Parathyroid adenoma (tissue), 2 donors: Measurements from ENCODE around the gene NUP133.
"Not testable (repeated sequence)": the region's sequence is repeated elsewhere in the genome, so short reads cannot be mapped to it uniquely, and the experiment has no call there.

Source experiments
- H2AFZ ChIP-seq: fragments of 300-600 bp; sonication (generic); one replicate; pipeline ENCODE4 v1.7.0; 2017; ENCODE audit warnings: antibody characterized with exemption, mild to moderate bottlenecking
- H3K27ac ChIP-seq: fragments of 300-600 bp; sonication (generic); one replicate; pipeline ENCODE4 v1.7.0; 2017
- H3K27me3 ChIP-seq: fragments of 300-600 bp; sonication (generic); one replicate; pipeline ENCODE4 v1.7.0; 2017; ENCODE audit warnings: low read length; ENCODE audit not compliant: control insufficient read depth, insufficient read depth
- H3K36me3 ChIP-seq: fragments of 300-600 bp; sonication (generic); one replicate; pipeline ENCODE4 v1.7.0; 2017; ENCODE audit warnings: low read length; ENCODE audit not compliant: control insufficient read depth, insufficient read depth
- H3K4me1 ChIP-seq: fragments of 300-600 bp; sonication (generic); one replicate; pipeline ENCODE4 v1.7.0; 2017; ENCODE audit warnings: control low read depth
- H3K4me2 ChIP-seq: fragments of 300-600 bp; sonication (generic); one replicate; pipeline ENCODE4 v1.7.0; 2017; ENCODE audit warnings: low read length
- H3K4me3 ChIP-seq: fragments of 300-600 bp; sonication (generic); one replicate; pipeline ENCODE4 v1.7.0; 2017; ENCODE audit warnings: low read depth, low read length
- H3K79me2 ChIP-seq: fragments of 300-600 bp; sonication (generic); one replicate; pipeline ENCODE4 v1.7.0; 2017; ENCODE audit warnings: control low read depth
- H3K9ac ChIP-seq: fragments of 300-600 bp; sonication (generic); one replicate; pipeline ENCODE4 v1.7.0; 2017; ENCODE audit warnings: mild to moderate bottlenecking
- H3K9me3 ChIP-seq: fragments of 300-600 bp; sonication (generic); one replicate; pipeline ENCODE4 v1.7.0; 2017; ENCODE audit warnings: low read length; ENCODE audit not compliant: control insufficient read depth
- CTCF ChIP-seq: fragments of 300-600 bp; sonication (generic); IDR thresholded peaks from one replicate; pipeline ENCODE4 v1.7.0; 2017; ENCODE audit warnings: antibody characterized with exemption, mild to moderate bottlenecking
- donor health status: primary hyperparathyroidism.

The NUP133 gene

DNA sequence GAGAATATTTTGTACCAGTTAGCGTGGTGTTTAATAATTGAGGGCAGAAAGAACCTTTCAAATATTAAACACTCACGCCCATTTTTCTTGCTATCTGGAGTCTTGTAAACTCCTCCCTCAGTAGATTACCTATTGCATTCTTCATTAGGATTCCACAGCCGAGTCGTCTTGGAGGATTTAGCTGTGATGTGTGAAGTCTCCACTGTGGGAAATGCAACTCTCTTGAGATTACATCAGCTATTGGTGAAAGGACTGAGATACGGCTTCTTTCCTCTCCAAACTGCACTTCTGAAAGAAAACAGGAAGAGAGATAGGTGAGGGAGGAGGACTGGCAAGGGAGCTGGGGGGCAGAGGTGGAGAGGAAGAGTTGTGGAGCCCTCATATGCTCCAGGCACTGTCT is 110.4 kb downstream of the NUP133 start:
- no peak overlapping the region for H2AFZ ChIP-seq
- no peaks in the 10 kb centered on the region for H3K36me3 ChIP-seq
- no peaks in the 10 kb centered on the region for H3K79me2 ChIP-seq
- no peaks in the 10 kb centered on the region for H3K27me3 ChIP-seq
- H3K4me2 ChIP-seq: no peak overlapping the region
- no peak for TF ChIP-seq CTCF
- no peaks in the 10 kb centered on the region for H3K4me1 ChIP-seq
- H3K9ac ChIP-seq: no peak overlapping the region
- H3K27ac ChIP-seq: no peak overlapping the region
- H3K9me3 ChIP-seq: no peaks in the 10 kb centered on the region
- H3K4me3 ChIP-seq: no peak overlapping the region

DNA sequence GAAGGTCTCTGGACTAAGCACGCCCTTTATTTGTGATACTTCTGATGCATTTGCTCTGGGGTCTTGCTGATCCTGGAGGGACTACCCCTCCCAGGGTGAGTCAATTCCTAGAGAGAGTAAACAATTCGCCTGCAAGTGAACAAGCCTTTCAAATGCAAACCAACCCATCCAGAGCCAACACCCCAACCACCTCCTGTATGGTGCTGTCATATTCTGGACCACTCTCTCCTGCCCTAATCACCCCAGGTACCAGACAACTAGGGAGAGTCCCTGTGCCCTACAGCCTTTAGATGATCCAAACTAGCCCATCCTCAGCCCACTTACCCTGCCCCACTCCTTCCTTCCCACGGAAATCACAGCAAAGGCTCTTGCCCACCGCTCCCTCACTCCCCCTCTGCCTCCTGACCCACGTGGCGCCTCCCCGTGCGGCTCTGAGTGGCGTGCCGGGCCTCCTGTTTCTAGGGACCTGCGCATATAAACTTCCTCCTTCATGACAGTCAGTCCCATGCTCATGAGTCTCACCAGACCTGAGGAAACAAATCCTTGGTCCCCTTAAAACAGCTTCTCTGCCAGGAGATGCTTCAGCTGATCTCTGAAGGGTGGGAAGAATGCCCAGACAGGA is 111.4 kb downstream of the NUP133 start:
- Histone ChIP-seq H3K79me2 (no peaks in the 10 kb centered on the region), H3K4me2 (no peak overlapping the region), H3K27ac (no peak overlapping the region), H3K4me1 (no peaks in the 10 kb centered on the region), H3K36me3 (no peaks in the 10 kb centered on the region), H3K4me3 (no peak overlapping the region), H3K9me3 (no peaks in the 10 kb centered on the region), H3K27me3 (no peaks in the 10 kb centered on the region), H3K9ac (no peak overlapping the region), H2AFZ (no peak overlapping the region)
- TF ChIP-seq CTCF: no peak

DNA sequence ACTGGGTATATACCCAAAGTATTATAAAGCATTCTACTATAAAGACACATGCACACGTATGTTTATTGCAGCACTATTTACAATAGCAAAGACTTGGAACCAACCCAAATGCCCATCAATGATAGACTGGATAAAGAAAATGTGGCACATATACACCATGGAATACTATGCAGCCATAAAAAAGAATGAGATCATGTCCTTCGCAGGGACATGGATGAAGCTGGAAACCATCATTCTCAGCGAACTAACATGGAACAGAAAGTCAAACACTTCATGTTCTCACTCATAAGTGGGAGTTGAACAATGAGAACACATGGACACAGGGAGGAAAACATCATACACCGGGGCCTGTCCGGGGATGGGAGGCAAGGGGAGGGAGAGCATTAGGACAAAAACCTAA is 113.6 kb downstream of the NUP133 start:
- not testable (repeated sequence) for H3K36me3 ChIP-seq, H3K27me3 ChIP-seq

GRCh38 chr1:229392936-229393335 is 115.2 kb downstream of the NUP133 start:
- no peaks in the 10 kb centered on the region for H3K79me2 ChIP-seq
- TF ChIP-seq CTCF: no peak
- H3K9me3 ChIP-seq: no peaks in the 10 kb centered on the region
- no peak overlapping the region for H3K4me2 ChIP-seq
- H3K27ac ChIP-seq: no peak overlapping the region
- H3K4me1 ChIP-seq: no peaks in the 10 kb centered on the region
- no peaks in the 10 kb centered on the region for H3K27me3 ChIP-seq
- no peak overlapping the region for H2AFZ ChIP-seq
- H3K9ac ChIP-seq: no peak overlapping the region
- H3K36me3 ChIP-seq: no peaks in the 10 kb centered on the region
- H3K4me3 ChIP-seq: no peak overlapping the region

More for the DNA sequence above, 113.6 kb downstream of the NUP133 start:
- H3K9me3 ChIP-seq, H3K4me1 ChIP-seq, H3K4me2 ChIP-seq, H3K79me2 ChIP-seq, H2AFZ ChIP-seq, H3K27ac ChIP-seq, H3K9ac ChIP-seq, H3K4me3 ChIP-seq: not testable (repeated sequence)
